NT2/D1 (cell line): ENCODE data around the gene METTL21C.

Source experiments
- YY1 ChIP-seq: IDR thresholded peaks from 2 replicates; pipeline ENCODE4 v1.6.1; 2011; ENCODE audit not compliant: insufficient read length, insufficient read depth
- ZNF274 ChIP-seq: IDR thresholded peaks from 2 replicates; pipeline ENCODE4 v1.6.1; 2011; ENCODE audit warnings: mild to moderate bottlenecking, low read depth, low read length

- TF ChIP-seq ZNF274 (no peak), YY1 (no peak)
Observed at GRCh38 chr13:102729560-102730270, 34.9 kb upstream of the METTL21C start.
